HEK293 (cell line): ENCODE results near the gene DENND1A.

ENCODE experiments used
- ATF2 ChIP-seq: fragments of 450-650 bp; formaldehyde crosslinking; IDR thresholded peaks from 2 replicates; pipeline ENCODE4 v1.5.1; 2016; ENCODE audit warnings: missing biosample characterization, missing genetic modification characterization, low read depth
- BCL11A ChIP-seq: fragments of 450-650 bp; formaldehyde crosslinking; IDR thresholded peaks from 2 replicates; pipeline ENCODE4 v1.5.1; 2016; ENCODE audit warnings: low read depth, missing biosample characterization, missing genetic modification characterization
- BCL6B ChIP-seq: fragments of 450-650 bp; formaldehyde crosslinking; IDR thresholded peaks from 2 replicates; pipeline ENCODE4 v1.5.1; 2017; ENCODE audit warnings: missing biosample characterization, missing genetic modification characterization
- EGR2 ChIP-seq: fragments of 450-650 bp; formaldehyde crosslinking; IDR thresholded peaks from 2 replicates; pipeline ENCODE4 v1.5.1; 2016; ENCODE audit warnings: low read depth, missing biosample characterization, missing genetic modification characterization
- KLF10 ChIP-seq: fragments of 450-650 bp; IDR thresholded peaks from 2 replicates; pipeline ENCODE4 v1.5.1; 2018; ENCODE audit warnings: missing biosample characterization, mild to moderate bottlenecking, missing genetic modification characterization
- KLF17 ChIP-seq: fragments of 450-650 bp; formaldehyde crosslinking; IDR thresholded peaks from 2 replicates; pipeline ENCODE4 v1.5.1; 2016; ENCODE audit warnings: missing biosample characterization, missing genetic modification characterization
- KLF7 ChIP-seq: fragments of 450-650 bp; formaldehyde crosslinking; IDR thresholded peaks from 2 replicates; pipeline ENCODE4 v1.5.1; 2016; ENCODE audit warnings: missing biosample characterization, missing genetic modification characterization, borderline replicate concordance
- PBX3 ChIP-seq: sonication (generic); formaldehyde crosslinking; IDR thresholded peaks from 2 replicates; pipeline ENCODE4 v1.8.1; 2022; ENCODE audit warnings: mild to moderate bottlenecking, moderate library complexity, missing genetic modification reagents
- PRDM1 ChIP-seq: fragments of 450-650 bp; formaldehyde crosslinking; IDR thresholded peaks from 2 replicates; pipeline ENCODE4; 2016; ENCODE audit warnings: missing biosample characterization, missing genetic modification characterization
- YY1 ChIP-seq: fragments of 450-650 bp; formaldehyde crosslinking; IDR thresholded peaks from 2 replicates; pipeline ENCODE4 v1.5.1; 2018; ENCODE audit warnings: missing biosample characterization, missing genetic modification characterization
- ZBTB11 ChIP-seq: fragments of 450-650 bp; formaldehyde crosslinking; conservative IDR thresholded peaks from 2 replicates; pipeline ENCODE4 v1.5.1; 2016; ENCODE audit warnings: low read depth, missing biosample characterization, missing genetic modification characterization
- ZBTB20 ChIP-seq: fragments of 450-650 bp; formaldehyde crosslinking; IDR thresholded peaks from 2 replicates; pipeline ENCODE4 v1.5.1; 2016; ENCODE audit warnings: missing biosample characterization, missing genetic modification characterization
- ZEB2 ChIP-seq: fragments of 450-650 bp; formaldehyde crosslinking; IDR thresholded peaks from 2 replicates; pipeline ENCODE4 v1.5.1; 2016; ENCODE audit warnings: missing biosample characterization, missing genetic modification characterization
- ZFHX2 ChIP-seq: fragments of 450-650 bp; formaldehyde crosslinking; conservative IDR thresholded peaks from 2 replicates; pipeline ENCODE4 v1.5.1; 2016; ENCODE audit warnings: missing biosample characterization, missing genetic modification characterization
- ZNF121 ChIP-seq: fragments of 450-650 bp; formaldehyde crosslinking; IDR thresholded peaks from 2 replicates; pipeline ENCODE4 v1.5.1; 2016; ENCODE audit warnings: missing biosample characterization, missing genetic modification characterization
- ZNF140 ChIP-seq: fragments of 450-650 bp; formaldehyde crosslinking; IDR thresholded peaks from 2 replicates; pipeline ENCODE4 v1.5.1; 2016; ENCODE audit warnings: missing biosample characterization, missing genetic modification characterization
- ZNF214 ChIP-seq: fragments of 450-650 bp; formaldehyde crosslinking; IDR thresholded peaks from 2 replicates; pipeline ENCODE4 v1.5.1; 2017; ENCODE audit warnings: missing biosample characterization, mild to moderate bottlenecking, missing genetic modification characterization, borderline replicate concordance
- ZNF221 ChIP-seq: fragments of 450-650 bp; formaldehyde crosslinking; IDR thresholded peaks from 2 replicates; pipeline ENCODE4 v1.5.1; 2017; ENCODE audit warnings: missing biosample characterization, missing genetic modification characterization, borderline replicate concordance
- ZNF223 ChIP-seq: fragments of 450-650 bp; formaldehyde crosslinking; IDR thresholded peaks from 2 replicates; pipeline ENCODE4 v1.5.1; 2016; ENCODE audit warnings: missing biosample characterization, missing genetic modification characterization
- ZNF248 ChIP-seq: fragments of 450-650 bp; formaldehyde crosslinking; IDR thresholded peaks from 2 replicates; pipeline ENCODE4 v1.5.1; 2017; ENCODE audit warnings: missing biosample characterization, missing genetic modification characterization
- ZNF311 ChIP-seq: fragments of 450-650 bp; formaldehyde crosslinking; IDR thresholded peaks from 2 replicates; pipeline ENCODE4 v1.5.1; 2017; ENCODE audit warnings: missing biosample characterization, missing genetic modification characterization, borderline replicate concordance
- ZNF324 ChIP-seq: fragments of 450-650 bp; formaldehyde crosslinking; IDR thresholded peaks from 2 replicates; pipeline ENCODE4 v1.5.1; 2016; ENCODE audit warnings: missing biosample characterization, missing genetic modification characterization
- ZNF335 ChIP-seq: fragments of 450-650 bp; formaldehyde crosslinking; conservative IDR thresholded peaks from 2 replicates; pipeline ENCODE4 v1.5.1; 2016; ENCODE audit warnings: missing biosample characterization, missing genetic modification characterization
- ZNF341 ChIP-seq: fragments of 450-650 bp; formaldehyde crosslinking; IDR thresholded peaks from 2 replicates; pipeline ENCODE4; 2016; ENCODE audit warnings: low read depth, missing biosample characterization, missing genetic modification characterization
- ZNF426 ChIP-seq: fragments of 450-650 bp; formaldehyde crosslinking; IDR thresholded peaks from 2 replicates; pipeline ENCODE4 v1.5.1; 2017; ENCODE audit warnings: missing biosample characterization, missing genetic modification characterization, mild to moderate bottlenecking, inconsistent platforms, moderate library complexity
- ZNF514 ChIP-seq: fragments of 450-650 bp; formaldehyde crosslinking; IDR thresholded peaks from 2 replicates; pipeline ENCODE4 v1.5.1; 2016; ENCODE audit warnings: missing biosample characterization, missing genetic modification characterization
- ZNF621 ChIP-seq: fragments of 450-650 bp; formaldehyde crosslinking; IDR thresholded peaks from 2 replicates; pipeline ENCODE4 v1.5.1; 2017; ENCODE audit warnings: missing biosample characterization, missing genetic modification characterization
- ZNF629 ChIP-seq: fragments of 450-650 bp; formaldehyde crosslinking; IDR thresholded peaks from 2 replicates; pipeline ENCODE4 v1.5.1; 2017; ENCODE audit warnings: missing biosample characterization, missing genetic modification characterization
- ZNF664 ChIP-seq: fragments of 450-650 bp; formaldehyde crosslinking; IDR thresholded peaks from 2 replicates; pipeline ENCODE4 v1.5.1; 2016; ENCODE audit warnings: missing biosample characterization, missing genetic modification characterization
- ZNF692 ChIP-seq: fragments of 450-650 bp; formaldehyde crosslinking; IDR thresholded peaks from 2 replicates; pipeline ENCODE4 v1.5.1; 2016; ENCODE audit warnings: missing biosample characterization, missing genetic modification characterization
- ZNF837 ChIP-seq: fragments of 450-650 bp; formaldehyde crosslinking; IDR thresholded peaks from 2 replicates; pipeline ENCODE4 v1.5.1; 2016; ENCODE audit warnings: missing biosample characterization, missing genetic modification characterization

DENND1A gene

GRCh38 chr9:123687246-123687751 is 242.6 kb downstream of the DENND1A start (continued):
- TF ChIP-seq ZNF214 (tag by site-specific recombination) = no peak
- peak; percentile 77 for TF ChIP-seq ZNF629 (tag by site-specific recombination)
- peak; percentile 69; the same call in 1 of the 2 replicates for TF ChIP-seq BCL11A (tag by site-specific recombination)
- no peak for TF ChIP-seq ZBTB11
- peak; percentile 70; the same call in 1 of the 2 replicates for TF ChIP-seq ZNF341 (tag by site-specific recombination)
- TF ChIP-seq ZNF514 = no peak
- peak; percentile 79; the same call in 1 of the 2 replicates for TF ChIP-seq KLF7
- TF ChIP-seq ZNF221 (tag by site-specific recombination) = no peak
- TF ChIP-seq ATF2 (tag by site-specific recombination) = peak; percentile 50; the same call in 1 of the 2 replicates
- TF ChIP-seq PBX3 (CRISPR knock-in tag) = no peak
- 0 out of 2 replicates have a peak, but pooled peaks have one; percentile 6 for TF ChIP-seq ZNF664
- peak; percentile 67 for TF ChIP-seq KLF10 (tag by site-specific recombination)
- no peak for TF ChIP-seq EGR2
- TF ChIP-seq ZNF324 (tag by site-specific recombination) = no peak
- TF ChIP-seq ZNF837 (tag by site-specific recombination) = no peak
- no peak for TF ChIP-seq ZNF140 (tag by site-specific recombination)
- TF ChIP-seq KLF17 = 0 out of 2 replicates have a peak, but pooled peaks have one; percentile 42
- TF ChIP-seq ZEB2 (tag by site-specific recombination) = peak; percentile 85
- peak; percentile 86 for TF ChIP-seq BCL6B
- TF ChIP-seq ZNF692 (tag by site-specific recombination) = peak; percentile 24; the same call in 1 of the 2 replicates
- no peak for TF ChIP-seq ZNF335 (tag by site-specific recombination)
- TF ChIP-seq ZNF248 (tag by site-specific recombination) = no peak
- TF ChIP-seq PRDM1 (tag by site-specific recombination) = no peak
- TF ChIP-seq ZNF621 (tag by site-specific recombination) = no peak
- TF ChIP-seq ZNF121 (tag by site-specific recombination) = no peak
- no peak for TF ChIP-seq ZBTB20
- no peak for TF ChIP-seq ZFHX2 (tag by site-specific recombination)
- TF ChIP-seq ZNF223 = no peak
- no peak for TF ChIP-seq YY1
- no peak for TF ChIP-seq ZNF426 (tag by site-specific recombination)
- TF ChIP-seq ZNF311 (tag by site-specific recombination) = no peak
